ENCODE results near the gene GTF2IRD1.

GTF2IRD1 gene

DNA sequence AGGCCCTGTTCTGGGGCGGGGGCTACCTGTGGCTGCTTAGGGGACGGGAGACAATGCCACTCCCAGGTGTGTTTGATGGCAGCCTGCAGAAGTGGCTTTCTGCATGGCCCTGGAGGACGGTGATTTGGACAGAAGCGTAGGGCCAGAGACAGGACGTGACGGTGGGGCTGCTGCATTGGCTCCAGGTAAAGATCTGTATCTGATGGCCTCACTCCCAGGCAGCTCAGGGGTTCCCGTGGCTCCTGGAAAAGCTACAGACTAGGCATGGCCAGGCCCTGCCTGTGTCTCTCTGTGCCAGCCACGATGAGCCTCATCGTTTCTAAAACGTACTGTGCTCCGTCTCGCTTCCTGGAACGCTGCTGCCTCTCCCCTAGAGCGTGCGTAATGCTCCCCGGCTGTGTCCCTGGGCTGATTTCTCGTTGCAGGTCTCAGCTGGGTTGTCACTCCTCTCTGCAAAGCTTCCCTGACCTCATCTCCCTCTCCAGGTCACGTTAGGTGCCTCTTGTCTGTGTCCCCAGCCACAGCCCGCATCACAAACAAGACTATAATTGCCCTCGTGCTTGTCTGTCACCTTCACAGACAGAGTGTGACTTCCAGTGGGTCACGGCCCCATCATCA lies 12.6 kb downstream of the GTF2IRD1 start:
- Histone ChIP-seq H3K4me3 (ENCODE audit: low read depth, low read length, poor library complexity, severe bottlenecking) (no peak overlapping the region), H2AFZ (ENCODE audit: low read length) (no peak overlapping the region), H4K20me1 (ENCODE audit: insufficient read depth, low read length) (no peaks in the 10 kb centered on the region), H3K9me3 (ENCODE audit: low read length) (no peaks in the 10 kb centered on the region), H3K27ac (ENCODE audit: low read depth, low read length, poor library complexity, severe bottlenecking) (no peak overlapping the region), H3K79me2 (ENCODE audit: insufficient read depth, low read length) (no peaks in the 10 kb centered on the region), H3K9ac (ENCODE audit: low read length) (no peak overlapping the region), H3K4me1 (ENCODE audit: insufficient read depth, low read length, severe bottlenecking) (no peaks in the 10 kb centered on the region), H3F3A (ENCODE audit: insufficient read depth, low read length) (no peaks in the 10 kb centered on the region), H3K9me2 (ENCODE audit: low read depth, low read length) (no peaks in the 10 kb centered on the region), H3K36me3 (ENCODE audit: insufficient read depth, low read length) (no peaks in the 10 kb centered on the region), H3K27me3 (ENCODE audit: insufficient read depth, low read length) (peaks cover 21% of the 10 kb centered on the region), H3K4me2 (ENCODE audit: low read length) (no peak overlapping the region)
- TF ChIP-seq, protein P1, sequence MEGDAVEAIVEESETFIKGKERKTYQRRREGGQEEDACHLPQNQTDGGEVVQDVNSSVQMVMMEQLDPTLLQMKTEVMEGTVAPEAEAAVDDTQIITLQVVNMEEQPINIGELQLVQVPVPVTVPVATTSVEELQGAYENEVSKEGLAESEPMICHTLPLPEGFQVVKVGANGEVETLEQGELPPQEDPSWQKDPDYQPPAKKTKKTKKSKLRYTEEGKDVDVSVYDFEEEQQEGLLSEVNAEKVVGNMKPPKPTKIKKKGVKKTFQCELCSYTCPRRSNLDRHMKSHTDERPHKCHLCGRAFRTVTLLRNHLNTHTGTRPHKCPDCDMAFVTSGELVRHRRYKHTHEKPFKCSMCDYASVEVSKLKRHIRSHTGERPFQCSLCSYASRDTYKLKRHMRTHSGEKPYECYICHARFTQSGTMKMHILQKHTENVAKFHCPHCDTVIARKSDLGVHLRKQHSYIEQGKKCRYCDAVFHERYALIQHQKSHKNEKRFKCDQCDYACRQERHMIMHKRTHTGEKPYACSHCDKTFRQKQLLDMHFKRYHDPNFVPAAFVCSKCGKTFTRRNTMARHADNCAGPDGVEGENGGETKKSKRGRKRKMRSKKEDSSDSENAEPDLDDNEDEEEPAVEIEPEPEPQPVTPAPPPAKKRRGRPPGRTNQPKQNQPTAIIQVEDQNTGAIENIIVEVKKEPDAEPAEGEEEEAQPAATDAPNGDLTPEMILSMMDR (IDR thresholded peaks at IDR 0.05; ENCODE audit: low read length): no peak
- no peak for TF ChIP-seq EZH2 (IDR thresholded peaks at IDR 0.05; ENCODE audit: borderline replicate concordance, low read length)

DNA sequence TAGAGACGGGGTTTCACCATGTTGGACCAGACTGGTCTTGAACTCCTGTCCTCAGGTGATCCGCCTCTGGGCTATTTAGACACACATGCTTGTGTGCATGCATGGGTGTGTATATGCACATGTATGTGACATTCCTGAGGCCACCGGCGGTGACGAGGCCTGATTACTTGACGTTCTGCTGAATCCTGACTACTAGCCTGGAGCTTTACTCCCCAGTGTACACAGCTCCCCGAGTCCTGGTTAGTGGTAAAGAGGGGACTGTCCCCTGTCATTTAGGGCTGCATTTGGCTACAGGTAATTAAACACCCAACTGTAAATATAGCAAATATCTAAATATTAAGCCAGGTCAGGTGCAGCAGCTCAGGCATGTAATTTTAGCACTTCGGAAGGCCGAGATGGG lies 14.2 kb downstream of the GTF2IRD1 start:
- H3K4me2 ChIP-seq (ENCODE audit: low read length): no peak overlapping the region
- H3K4me3 ChIP-seq (ENCODE audit: low read depth, low read length, poor library complexity, severe bottlenecking): no peak overlapping the region
- no peaks in the 10 kb centered on the region for H4K20me1 ChIP-seq (ENCODE audit: insufficient read depth, low read length)
- TF ChIP-seq EZH2 (IDR thresholded peaks at IDR 0.05; ENCODE audit: borderline replicate concordance, low read length): no peak
- TF ChIP-seq, protein P1 (IDR thresholded peaks at IDR 0.05; ENCODE audit: low read length): no peak
- H3K79me2 ChIP-seq (ENCODE audit: insufficient read depth, low read length): no peaks in the 10 kb centered on the region
- H3K9me3 ChIP-seq (ENCODE audit: low read length): no peaks in the 10 kb centered on the region
- no peak overlapping the region for H2AFZ ChIP-seq (ENCODE audit: low read length)
- no peaks in the 10 kb centered on the region for H3F3A ChIP-seq (ENCODE audit: insufficient read depth, low read length)
- peaks cover 13% of the 10 kb centered on the region for H3K27me3 ChIP-seq (ENCODE audit: insufficient read depth, low read length)
- H3K36me3 ChIP-seq (ENCODE audit: insufficient read depth, low read length): no peaks in the 10 kb centered on the region
- no peak overlapping the region for H3K9ac ChIP-seq (ENCODE audit: low read length)
- H3K4me1 ChIP-seq (ENCODE audit: insufficient read depth, low read length, severe bottlenecking): no peaks in the 10 kb centered on the region
- H3K27ac ChIP-seq (ENCODE audit: low read depth, low read length, poor library complexity, severe bottlenecking): no peak overlapping the region
- H3K9me2 ChIP-seq (ENCODE audit: low read depth, low read length): no peaks in the 10 kb centered on the region

DNA sequence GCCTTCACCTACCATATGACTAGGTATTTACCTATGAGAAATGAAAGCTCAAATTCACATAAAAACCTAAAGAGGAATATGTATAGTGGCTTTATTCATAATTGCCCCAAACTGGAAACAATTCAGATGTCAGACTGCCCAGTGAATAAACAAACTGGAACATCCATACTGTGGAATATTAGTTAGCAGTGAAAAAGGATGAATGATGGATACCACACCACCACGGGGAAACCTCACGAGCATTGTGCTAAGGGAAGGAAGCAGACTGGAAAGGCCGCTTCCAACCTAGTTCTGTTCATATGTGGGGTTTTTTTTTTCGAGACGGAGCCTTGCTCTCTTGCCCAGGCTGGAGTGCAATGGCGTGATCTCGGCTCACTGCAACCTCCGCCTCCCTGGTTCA lies 16.8 kb downstream of the GTF2IRD1 start:
- Histone ChIP-seq H3K4me1 (ENCODE audit: insufficient read depth, low read length, severe bottlenecking) (no peaks in the 10 kb centered on the region), H3F3A (ENCODE audit: insufficient read depth, low read length) (no peaks in the 10 kb centered on the region), H4K20me1 (ENCODE audit: insufficient read depth, low read length) (no peaks in the 10 kb centered on the region), H3K27me3 (ENCODE audit: insufficient read depth, low read length) (no peaks in the 10 kb centered on the region; the same call in 1 of the 2 replicates), H3K36me3 (ENCODE audit: insufficient read depth, low read length) (no peaks in the 10 kb centered on the region), H3K4me2 (ENCODE audit: low read length) (no peak overlapping the region), H3K9ac (ENCODE audit: low read length) (no peak overlapping the region), H3K27ac (ENCODE audit: low read depth, low read length, poor library complexity, severe bottlenecking) (no peak overlapping the region), H3K79me2 (ENCODE audit: insufficient read depth, low read length) (no peaks in the 10 kb centered on the region), H3K4me3 (ENCODE audit: low read depth, low read length, poor library complexity, severe bottlenecking) (no peak overlapping the region), H3K9me3 (ENCODE audit: low read length) (no peaks in the 10 kb centered on the region), H3K9me2 (ENCODE audit: low read depth, low read length) (no peaks in the 10 kb centered on the region), H2AFZ (ENCODE audit: low read length) (no peak overlapping the region)
- TF ChIP-seq, protein P1 (IDR thresholded peaks at IDR 0.05; ENCODE audit: low read length): no peak
- no peak for TF ChIP-seq EZH2 (IDR thresholded peaks at IDR 0.05; ENCODE audit: borderline replicate concordance, low read length)
